A549 (cell line): ENCODE measurements around the gene HSD17B2.

Experiments used
- BHLHE40 ChIP-seq: IDR thresholded peaks from 2 replicates; pipeline ENCODE4 v1.6.1; 2012; ENCODE audit warnings: low read depth, low read length, inconsistent platforms
- EP300 ChIP-seq, 2 experiments: fragments of >200 bp; sonication (Bioruptor Twin); formaldehyde crosslinking; IDR thresholded peaks; 2 replicates in 1 of 2; 3 replicates in 1 of 2; pipeline ENCODE4 v1.6.1; 2016 to 2017
- MAFK ChIP-seq: fragments of 450-650 bp; IDR thresholded peaks from 2 replicates; pipeline ENCODE4 v1.6.1; 2014; ENCODE audit not compliant: partially characterized antibody
- POLR2AphosphoS2 ChIP-seq: conservative IDR thresholded peaks from 2 replicates; pipeline ENCODE4 v1.6.1; 2012; ENCODE audit warnings: low read length, improper control_type of control experiment, inconsistent platforms
- RAD21 ChIP-seq, 2 experiments: fragments of >200 bp in 1 of 2; sonication (Bioruptor Twin) in 1 of 2; formaldehyde crosslinking in 1 of 2; IDR thresholded peaks in 1 of 2; conservative IDR thresholded peaks in 1 of 2; 2 replicates in 1 of 2; 3 replicates in 1 of 2; pipeline ENCODE4 v1.6.1; 2012 to 2018; ENCODE audit warnings: inconsistent platforms in 1 of 2
- RNF2 ChIP-seq: fragments of 200-600 bp; sonication (generic); IDR thresholded peaks from 2 replicates; pipeline ENCODE4 v1.6.1; 2016; ENCODE audit warnings: low read depth, mild to moderate bottlenecking, antibody characterized with exemption, moderate library complexity, borderline replicate concordance
- SMC3 ChIP-seq: fragments of >200 bp; sonication (Bioruptor Twin); formaldehyde crosslinking; IDR thresholded peaks from 3 replicates; pipeline ENCODE4 v1.6.1; 2018; ENCODE audit warnings: inconsistent platforms
- SREBF2 ChIP-seq: fragments of 450-650 bp; IDR thresholded peaks from 2 replicates; pipeline ENCODE4 v1.6.1; 2014; ENCODE audit warnings: mild to moderate bottlenecking, moderate library complexity
- TF ChIP-seq, protein P1 (sequence below): fragments of >200 bp; sonication (Bioruptor Twin); formaldehyde crosslinking; IDR thresholded peaks from 3 replicates; pipeline ENCODE4 v1.5.1; 2016
- TF ChIP-seq, protein P2 (sequence below): fragments of 200-600 bp; sonication (generic); IDR thresholded peaks from 2 replicates; pipeline ENCODE4 v1.6.1; 2016; ENCODE audit warnings: antibody characterized with exemption, mild to moderate bottlenecking, moderate library complexity

DNA sequence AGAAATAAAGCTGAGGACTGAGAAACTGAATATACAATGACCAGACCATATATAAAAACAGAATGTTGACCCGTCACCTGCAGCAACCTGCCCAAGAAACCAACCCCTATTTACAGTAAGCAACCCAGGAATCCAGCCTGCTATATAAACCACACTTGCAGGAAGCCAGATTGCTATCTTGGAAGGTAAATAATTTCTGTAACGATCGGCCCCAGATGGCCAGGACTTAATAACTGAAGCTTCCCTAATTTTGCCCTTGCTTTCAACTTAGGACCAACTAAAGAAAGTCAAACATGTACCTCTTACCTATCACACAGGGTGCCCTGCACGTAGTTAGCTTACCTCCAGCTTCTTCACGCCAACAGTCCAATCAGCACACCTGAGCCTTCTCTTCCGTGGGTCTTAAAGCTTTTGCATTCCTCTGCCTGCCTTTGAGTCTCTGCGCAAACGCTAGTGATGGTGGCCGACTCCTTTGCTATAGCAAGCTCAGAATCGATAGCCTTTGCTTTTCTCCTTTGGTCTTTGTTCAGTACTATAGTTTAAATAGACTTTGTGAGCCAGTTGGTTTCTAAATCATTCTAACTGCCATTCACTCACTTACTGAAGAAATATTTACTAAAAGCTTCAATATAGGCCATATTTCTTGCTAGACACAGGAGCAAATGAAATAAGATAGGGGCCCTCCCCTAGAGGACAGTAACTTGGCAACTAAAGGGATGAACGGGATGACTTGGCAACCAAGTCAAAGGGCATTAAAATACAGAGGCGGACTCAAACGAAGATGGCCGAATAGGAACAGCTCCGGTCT, 103.6 kb downstream of the HSD17B2 start:
- TF ChIP-seq, protein P1, sequence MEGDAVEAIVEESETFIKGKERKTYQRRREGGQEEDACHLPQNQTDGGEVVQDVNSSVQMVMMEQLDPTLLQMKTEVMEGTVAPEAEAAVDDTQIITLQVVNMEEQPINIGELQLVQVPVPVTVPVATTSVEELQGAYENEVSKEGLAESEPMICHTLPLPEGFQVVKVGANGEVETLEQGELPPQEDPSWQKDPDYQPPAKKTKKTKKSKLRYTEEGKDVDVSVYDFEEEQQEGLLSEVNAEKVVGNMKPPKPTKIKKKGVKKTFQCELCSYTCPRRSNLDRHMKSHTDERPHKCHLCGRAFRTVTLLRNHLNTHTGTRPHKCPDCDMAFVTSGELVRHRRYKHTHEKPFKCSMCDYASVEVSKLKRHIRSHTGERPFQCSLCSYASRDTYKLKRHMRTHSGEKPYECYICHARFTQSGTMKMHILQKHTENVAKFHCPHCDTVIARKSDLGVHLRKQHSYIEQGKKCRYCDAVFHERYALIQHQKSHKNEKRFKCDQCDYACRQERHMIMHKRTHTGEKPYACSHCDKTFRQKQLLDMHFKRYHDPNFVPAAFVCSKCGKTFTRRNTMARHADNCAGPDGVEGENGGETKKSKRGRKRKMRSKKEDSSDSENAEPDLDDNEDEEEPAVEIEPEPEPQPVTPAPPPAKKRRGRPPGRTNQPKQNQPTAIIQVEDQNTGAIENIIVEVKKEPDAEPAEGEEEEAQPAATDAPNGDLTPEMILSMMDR, result no peak
- TF ChIP-seq SMC3 (no peak), EP300 (IDR thresholded peaks at IDR 0.05) (no peak), POLR2AphosphoS2 (no peak), SREBF2 (no peak), MAFK (no peak), RAD21 (conservative IDR thresholded peaks at IDR 0.05 in 1 of 2, IDR thresholded peaks at IDR 0.05 in 1 of 2) (no peak), RNF2 (no peak), BHLHE40 (no peak)
- TF ChIP-seq, protein P2, sequence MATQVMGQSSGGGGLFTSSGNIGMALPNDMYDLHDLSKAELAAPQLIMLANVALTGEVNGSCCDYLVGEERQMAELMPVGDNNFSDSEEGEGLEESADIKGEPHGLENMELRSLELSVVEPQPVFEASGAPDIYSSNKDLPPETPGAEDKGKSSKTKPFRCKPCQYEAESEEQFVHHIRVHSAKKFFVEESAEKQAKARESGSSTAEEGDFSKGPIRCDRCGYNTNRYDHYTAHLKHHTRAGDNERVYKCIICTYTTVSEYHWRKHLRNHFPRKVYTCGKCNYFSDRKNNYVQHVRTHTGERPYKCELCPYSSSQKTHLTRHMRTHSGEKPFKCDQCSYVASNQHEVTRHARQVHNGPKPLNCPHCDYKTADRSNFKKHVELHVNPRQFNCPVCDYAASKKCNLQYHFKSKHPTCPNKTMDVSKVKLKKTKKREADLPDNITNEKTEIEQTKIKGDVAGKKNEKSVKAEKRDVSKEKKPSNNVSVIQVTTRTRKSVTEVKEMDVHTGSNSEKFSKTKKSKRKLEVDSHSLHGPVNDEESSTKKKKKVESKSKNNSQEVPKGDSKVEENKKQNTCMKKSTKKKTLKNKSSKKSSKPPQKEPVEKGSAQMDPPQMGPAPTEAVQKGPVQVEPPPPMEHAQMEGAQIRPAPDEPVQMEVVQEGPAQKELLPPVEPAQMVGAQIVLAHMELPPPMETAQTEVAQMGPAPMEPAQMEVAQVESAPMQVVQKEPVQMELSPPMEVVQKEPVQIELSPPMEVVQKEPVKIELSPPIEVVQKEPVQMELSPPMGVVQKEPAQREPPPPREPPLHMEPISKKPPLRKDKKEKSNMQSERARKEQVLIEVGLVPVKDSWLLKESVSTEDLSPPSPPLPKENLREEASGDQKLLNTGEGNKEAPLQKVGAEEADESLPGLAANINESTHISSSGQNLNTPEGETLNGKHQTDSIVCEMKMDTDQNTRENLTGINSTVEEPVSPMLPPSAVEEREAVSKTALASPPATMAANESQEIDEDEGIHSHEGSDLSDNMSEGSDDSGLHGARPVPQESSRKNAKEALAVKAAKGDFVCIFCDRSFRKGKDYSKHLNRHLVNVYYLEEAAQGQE, result no peak
